IMR-90 (cell line): ENCODE data around the gene MIER3.

ENCODE experiments used
- CTCF ChIP-seq: conservative IDR thresholded peaks from 2 replicates; pipeline ENCODE4 v1.5.1; 2012; ENCODE audit warnings: mild to moderate bottlenecking, low read depth, low read length, improper control_type of control experiment
- RFX5 ChIP-seq: IDR thresholded peaks from 2 replicates; pipeline ENCODE4 v1.8.0; 2012; ENCODE audit warnings: low read depth, mild to moderate bottlenecking, low read length, moderate library complexity

DNA sequence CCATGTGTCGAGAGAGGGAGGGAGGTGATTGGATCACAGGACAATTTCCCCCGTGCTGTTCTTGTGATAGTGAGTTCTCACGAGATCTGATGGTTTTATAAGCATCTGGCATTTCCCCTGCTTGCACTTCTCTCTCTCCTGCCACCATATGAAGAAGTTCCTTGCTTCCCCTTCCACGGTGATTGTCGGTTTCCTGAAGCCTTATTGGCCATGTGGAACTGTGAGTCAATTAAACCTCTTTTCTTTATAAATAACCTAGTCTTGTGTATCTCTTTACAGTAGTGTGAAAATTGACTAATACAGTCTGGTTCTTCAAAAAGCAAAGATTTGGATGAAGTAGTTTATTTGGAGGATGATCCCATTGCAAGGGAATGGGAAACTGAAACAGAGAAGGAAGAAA, 11.3 kb upstream of the MIER3 start:
- TF ChIP-seq CTCF: no peak
- no peak for TF ChIP-seq RFX5
